ENCODE measurements around the gene PRPF6. TPM values are rescaled to one million over a fixed set of nuclear protein-coding genes. Genes with fewer than 3 reads are reported as not detected.
A peak's percentile ranks its signal among the peaks of the same experiment; 100 is the strongest.

The PRPF6 gene
- total and polyA plus RNA-seq, 2 donors (not counting 1 experiment from before 2014, with no cell fraction given), result 31.7 to 82.9 TPM

DNA sequence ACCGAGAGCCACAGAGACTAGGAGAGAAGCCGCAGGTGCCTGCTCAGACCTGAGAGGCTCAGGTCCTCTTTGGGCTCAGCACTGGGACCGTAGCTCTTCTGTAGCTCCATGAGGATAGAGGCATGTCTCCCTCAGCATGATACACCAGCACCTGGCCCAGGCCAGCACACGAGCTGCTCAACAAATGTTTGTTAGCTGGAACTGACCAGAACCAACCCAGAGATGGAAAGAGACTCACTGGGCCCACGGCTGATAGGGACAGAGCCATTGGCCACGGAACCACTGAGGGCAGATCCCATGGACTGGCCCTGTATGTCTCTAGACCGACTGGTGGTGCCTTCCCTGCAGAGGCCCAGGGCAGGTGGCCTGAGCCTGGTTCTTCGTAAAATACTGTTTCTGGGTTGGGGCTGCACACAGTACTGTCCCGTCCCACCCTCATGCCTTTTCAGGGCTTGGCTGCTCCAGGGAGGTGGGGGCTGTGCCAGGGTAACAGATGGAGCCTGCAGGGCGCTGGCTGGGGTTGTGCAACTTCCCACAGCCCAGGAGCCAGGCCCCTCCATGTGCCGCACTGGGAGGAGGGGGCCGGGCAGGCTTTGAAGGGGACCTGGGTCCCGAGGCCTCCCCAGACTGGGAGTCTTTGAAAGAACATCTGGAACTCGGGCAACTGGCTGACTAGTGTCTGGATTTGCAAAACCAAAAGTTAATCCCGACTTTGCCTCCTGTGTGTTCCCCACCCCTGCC is 60.3 kb downstream of the PRPF6 start:
- WGBS (ENCODE audit: insufficient coverage), result 51% methylated on average over 15 of the region's 15 CpGs
- H3K9ac ChIP-seq (ENCODE audit: low read length), result peak overlapping the region; percentile 75
- peaks cover 0 to 3% (median 0%) of the 10 kb centered on the region in 3 donors for H3K9me3 ChIP-seq (ENCODE audit: control extremely low read depth in 1 of 3, control insufficient read depth in 2 of 3, insufficient read depth in 1 of 3, low read length in 2 of 3)
- intact Hi-C loops (cut with micrococcal nuclease), result no loop called here
- peak overlapping the region; percentile 77 for H2AFZ ChIP-seq (ENCODE audit: insufficient read depth, low read depth, low read length, poor library complexity, severe bottlenecking)
- H3K4me2 ChIP-seq (replicated peaks; ENCODE audit: low read depth, low read length, poor library complexity, severe bottlenecking), result peak overlapping the region; percentile 86
- H3K4me3 ChIP-seq (ENCODE audit: control extremely low read depth in 1 of 5, extremely low read depth in 1 of 5, insufficient read depth in 1 of 5, low read depth in 2 of 5, low read length in 4 of 5), result peak overlapping the region in 1 of 5 experiments; percentile 64
- H3K4me1 ChIP-seq (ENCODE audit: control insufficient read depth in 2 of 2, insufficient read depth in 2 of 2, low read length in 2 of 2), result peaks cover 31 to 32% of the 10 kb centered on the region in 2 donors
- peak overlapping the region; percentile 77 for H3K4me3 Mint-ChIP-seq
- POLR2A ChIA-PET, result no interaction called here
- DNase-seq (no peak), ATAC-seq (ENCODE audit: low read depth) (no peak)
- peaks cover 26% of the 10 kb centered on the region for H3K27me3 Mint-ChIP-seq
- H4K20me1 ChIP-seq (ENCODE audit: control insufficient read depth, insufficient read depth, low read length, poor library complexity, severe bottlenecking), result peaks cover 6% of the 10 kb centered on the region
- TF ChIP-seq, protein P1, sequence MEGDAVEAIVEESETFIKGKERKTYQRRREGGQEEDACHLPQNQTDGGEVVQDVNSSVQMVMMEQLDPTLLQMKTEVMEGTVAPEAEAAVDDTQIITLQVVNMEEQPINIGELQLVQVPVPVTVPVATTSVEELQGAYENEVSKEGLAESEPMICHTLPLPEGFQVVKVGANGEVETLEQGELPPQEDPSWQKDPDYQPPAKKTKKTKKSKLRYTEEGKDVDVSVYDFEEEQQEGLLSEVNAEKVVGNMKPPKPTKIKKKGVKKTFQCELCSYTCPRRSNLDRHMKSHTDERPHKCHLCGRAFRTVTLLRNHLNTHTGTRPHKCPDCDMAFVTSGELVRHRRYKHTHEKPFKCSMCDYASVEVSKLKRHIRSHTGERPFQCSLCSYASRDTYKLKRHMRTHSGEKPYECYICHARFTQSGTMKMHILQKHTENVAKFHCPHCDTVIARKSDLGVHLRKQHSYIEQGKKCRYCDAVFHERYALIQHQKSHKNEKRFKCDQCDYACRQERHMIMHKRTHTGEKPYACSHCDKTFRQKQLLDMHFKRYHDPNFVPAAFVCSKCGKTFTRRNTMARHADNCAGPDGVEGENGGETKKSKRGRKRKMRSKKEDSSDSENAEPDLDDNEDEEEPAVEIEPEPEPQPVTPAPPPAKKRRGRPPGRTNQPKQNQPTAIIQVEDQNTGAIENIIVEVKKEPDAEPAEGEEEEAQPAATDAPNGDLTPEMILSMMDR (IDR thresholded peaks at IDR 0.05), result no peak
- TF ChIP-seq EZH2 (IDR thresholded peaks at IDR 0.05; ENCODE audit: borderline replicate concordance, insufficient read depth, low read depth, low read length, poor library complexity, severe bottlenecking), result no peak
- H3K27me3 ChIP-seq (replicated peaks in 1 of 4; ENCODE audit: control extremely low read depth in 1 of 4, control insufficient read depth in 3 of 4, insufficient read depth in 4 of 4, low read length in 3 of 4), result peaks cover 0 to 32% (median 12%) of the 10 kb centered on the region in 4 experiments
- no peaks in the 10 kb centered on the region for H3K9me3 Mint-ChIP-seq (ENCODE audit: insufficient read depth)
- H3K4me1 Mint-ChIP-seq, result peaks cover 23% of the 10 kb centered on the region
- no peaks in the 10 kb centered on the region for H3K79me2 ChIP-seq (ENCODE audit: control insufficient read depth, insufficient read depth, low read length)
- H3K27ac ChIP-seq (ENCODE audit: low read length in 2 of 2), result no peak overlapping the region
- peak overlapping the region; percentile 26 for H3K27ac Mint-ChIP-seq
- CTCF ChIA-PET, result interaction anchor here (0.8 to 6.4 kb wide), 11 partner anchors 13 to 154 kb away, joined by 3 to 108 read pairs (median 5); partner anchors contain the start of genes OPRL1, RGS19 and TCEA2
- no peaks in the 10 kb centered on the region for H3K36me3 ChIP-seq (replicated peaks in 1 of 2; ENCODE audit: control extremely low read depth in 1 of 2, control insufficient read depth in 1 of 2, extremely low read depth in 1 of 2, insufficient read depth in 2 of 2, low read length in 1 of 2)

- WGBS (ENCODE audit: insufficient coverage), result 2% methylated on average over 5 of the region's 11 CpGs
- ChIA-PET POLR2A (no interaction called here), CTCF (interaction anchor here (1.0 to 6.4 kb wide), 6 partner anchors 12 to 79 kb away, joined by 3 to 108 read pairs (median 14); partner anchors contain the start of genes OPRL1 and RGS19)
- H3K79me2 ChIP-seq (ENCODE audit: control insufficient read depth, insufficient read depth, low read length), result no peaks in the 10 kb centered on the region
- H3K27me3 ChIP-seq (replicated peaks in 1 of 4; ENCODE audit: control extremely low read depth in 1 of 4, control insufficient read depth in 3 of 4, insufficient read depth in 4 of 4, low read length in 3 of 4), result peaks cover 0 to 33% (median 12%) of the 10 kb centered on the region in 4 experiments
- H3K4me3 Mint-ChIP-seq, result peak overlapping the region; percentile 77
- H3K4me1 ChIP-seq (ENCODE audit: control insufficient read depth in 2 of 2, insufficient read depth in 2 of 2, low read length in 2 of 2), result peaks cover 31 to 32% of the 10 kb centered on the region in 2 donors
- peak overlapping the region; percentile 77 for H2AFZ ChIP-seq (ENCODE audit: insufficient read depth, low read depth, low read length, poor library complexity, severe bottlenecking)
- peaks cover 0 to 3% (median 0%) of the 10 kb centered on the region in 3 donors for H3K9me3 ChIP-seq (ENCODE audit: control extremely low read depth in 1 of 3, control insufficient read depth in 2 of 3, insufficient read depth in 1 of 3, low read length in 2 of 3)
- DNase-seq, result no peak
- peak overlapping the region; percentile 86 for H3K4me2 ChIP-seq (replicated peaks; ENCODE audit: low read depth, low read length, poor library complexity, severe bottlenecking)
- H4K20me1 ChIP-seq (ENCODE audit: control insufficient read depth, insufficient read depth, low read length, poor library complexity, severe bottlenecking), result peaks cover 6% of the 10 kb centered on the region
- H3K27ac Mint-ChIP-seq, result peak overlapping the region; percentile 26
- H3K9me3 Mint-ChIP-seq (ENCODE audit: insufficient read depth), result no peaks in the 10 kb centered on the region
- H3K27ac ChIP-seq (ENCODE audit: low read length in 2 of 2), result no peak overlapping the region
- no peaks in the 10 kb centered on the region for H3K36me3 ChIP-seq (replicated peaks in 1 of 2; ENCODE audit: control extremely low read depth in 1 of 2, control insufficient read depth in 1 of 2, extremely low read depth in 1 of 2, insufficient read depth in 2 of 2, low read length in 1 of 2)
- ATAC-seq (ENCODE audit: low read depth), result no peak
- intact Hi-C loops (cut with micrococcal nuclease), result no loop called here
- peaks cover 23% of the 10 kb centered on the region for H3K4me1 Mint-ChIP-seq
- peak overlapping the region in 4 of 5 experiments; percentile 52 to 64 (median 60) for H3K4me3 ChIP-seq (ENCODE audit: control extremely low read depth in 1 of 5, extremely low read depth in 1 of 5, insufficient read depth in 1 of 5, low read depth in 2 of 5, low read length in 4 of 5)
- TF ChIP-seq, protein P1 (IDR thresholded peaks at IDR 0.05), result no peak
- no peak for TF ChIP-seq EZH2 (IDR thresholded peaks at IDR 0.05; ENCODE audit: borderline replicate concordance, insufficient read depth, low read depth, low read length, poor library complexity, severe bottlenecking)
- peak overlapping the region; percentile 75 for H3K9ac ChIP-seq (ENCODE audit: low read length)
- peaks cover 31% of the 10 kb centered on the region for H3K27me3 Mint-ChIP-seq
Measured at GRCh38 chr20:64041781-64042053, 60.8 kb downstream of the PRPF6 start.
